ENCODE results near the gene RRAS.
"Not testable (repeated sequence)": the region's sequence is repeated elsewhere in the genome, so short reads cannot be mapped to it uniquely, and the experiment has no call there.

RRAS gene

DNA sequence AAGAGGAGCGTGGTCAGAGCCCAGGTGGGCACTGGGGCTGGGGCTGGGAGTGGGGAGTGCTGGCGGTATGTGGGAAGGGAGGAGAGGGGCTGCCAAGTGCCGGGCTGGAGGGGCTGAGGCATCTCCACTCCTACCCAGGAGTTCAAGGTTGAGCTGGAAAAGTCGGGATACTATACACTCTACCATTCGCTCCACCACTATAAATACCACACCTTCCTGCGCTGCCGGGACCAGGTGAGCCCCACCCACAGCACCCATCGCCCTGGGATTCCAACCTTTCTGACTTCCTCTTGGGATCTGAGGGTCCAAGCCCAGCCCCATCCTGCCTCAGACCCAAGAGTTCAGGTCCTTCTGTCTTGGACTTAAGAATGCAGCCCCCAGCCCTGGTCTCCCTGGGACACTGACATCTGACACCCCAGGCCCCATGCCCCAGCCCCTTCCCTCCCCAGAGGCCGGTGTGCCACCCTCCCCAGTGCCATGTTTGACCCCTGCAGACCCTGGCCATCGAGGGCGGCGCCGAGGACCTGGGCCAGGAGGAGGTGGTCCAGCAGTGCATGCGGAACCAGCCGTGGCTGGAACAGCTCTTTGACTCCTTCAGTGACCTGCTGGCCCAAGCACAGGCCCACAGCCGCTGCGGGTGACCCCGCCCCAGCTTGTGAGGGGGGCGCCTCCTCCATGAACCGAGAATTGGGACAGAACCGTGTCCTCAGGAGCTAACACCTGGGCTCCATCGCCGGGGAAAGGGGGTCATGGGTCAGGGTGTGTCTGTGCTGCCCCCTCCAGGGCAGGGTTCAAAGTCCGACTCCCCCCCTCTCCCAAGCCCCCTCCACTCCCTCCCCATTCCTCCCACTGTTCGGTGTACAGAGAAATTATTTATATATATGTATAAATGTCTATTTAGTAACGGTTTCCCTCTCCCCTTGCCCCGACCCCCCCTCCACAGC lies 14.7 kb downstream of the RRAS start:
- peaks cover 1% of the 10 kb centered on the region for H3K36me3 ChIP-seq (ENCODE audit: low read depth)
- H3K4me1 ChIP-seq (ENCODE audit: insufficient read depth, poor library complexity, severe bottlenecking): no peaks in the 10 kb centered on the region
- 0 out of 3 replicates have a peak, but pooled peaks have one; percentile 21 for ATAC-seq (ENCODE audit: low read depth)
- no peak overlapping the region for H3K4me3 ChIP-seq (ENCODE audit: severe bottlenecking)
- no peak for DNase-seq (ENCODE audit: low spot score)
- TF ChIP-seq, protein P1, sequence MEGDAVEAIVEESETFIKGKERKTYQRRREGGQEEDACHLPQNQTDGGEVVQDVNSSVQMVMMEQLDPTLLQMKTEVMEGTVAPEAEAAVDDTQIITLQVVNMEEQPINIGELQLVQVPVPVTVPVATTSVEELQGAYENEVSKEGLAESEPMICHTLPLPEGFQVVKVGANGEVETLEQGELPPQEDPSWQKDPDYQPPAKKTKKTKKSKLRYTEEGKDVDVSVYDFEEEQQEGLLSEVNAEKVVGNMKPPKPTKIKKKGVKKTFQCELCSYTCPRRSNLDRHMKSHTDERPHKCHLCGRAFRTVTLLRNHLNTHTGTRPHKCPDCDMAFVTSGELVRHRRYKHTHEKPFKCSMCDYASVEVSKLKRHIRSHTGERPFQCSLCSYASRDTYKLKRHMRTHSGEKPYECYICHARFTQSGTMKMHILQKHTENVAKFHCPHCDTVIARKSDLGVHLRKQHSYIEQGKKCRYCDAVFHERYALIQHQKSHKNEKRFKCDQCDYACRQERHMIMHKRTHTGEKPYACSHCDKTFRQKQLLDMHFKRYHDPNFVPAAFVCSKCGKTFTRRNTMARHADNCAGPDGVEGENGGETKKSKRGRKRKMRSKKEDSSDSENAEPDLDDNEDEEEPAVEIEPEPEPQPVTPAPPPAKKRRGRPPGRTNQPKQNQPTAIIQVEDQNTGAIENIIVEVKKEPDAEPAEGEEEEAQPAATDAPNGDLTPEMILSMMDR (IDR thresholded peaks at IDR 0.05; ENCODE audit: poor library complexity, severe bottlenecking): no peak
- H3K27me3 ChIP-seq (ENCODE audit: insufficient read depth, poor library complexity, severe bottlenecking): no peaks in the 10 kb centered on the region
- no peak overlapping the region for H3K27ac ChIP-seq (ENCODE audit: poor library complexity, severe bottlenecking)
- H3K9me3 ChIP-seq (ENCODE audit: severe bottlenecking): no peaks in the 10 kb centered on the region

DNA sequence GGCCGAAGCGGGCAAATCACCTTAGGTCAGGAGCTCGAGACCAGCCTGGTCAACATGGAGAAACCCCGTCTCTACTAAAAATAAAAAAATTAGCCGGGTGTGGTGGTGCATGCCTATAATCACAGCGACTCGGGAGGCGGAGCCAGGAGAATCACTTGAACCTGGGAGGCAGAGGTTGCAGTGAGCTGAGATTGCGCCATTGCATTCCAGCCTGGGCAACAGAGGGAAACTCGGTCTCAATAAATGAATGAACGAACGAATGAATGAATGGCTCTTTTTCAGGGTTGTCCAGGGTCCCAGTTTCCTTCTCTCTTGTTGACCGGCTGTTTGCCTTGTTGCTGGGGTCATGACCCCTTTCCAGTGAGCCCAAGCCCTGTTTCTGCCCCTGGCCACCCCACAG lies 22.1 kb downstream of the RRAS start:
- H3K4me1 ChIP-seq (ENCODE audit: insufficient read depth, poor library complexity, severe bottlenecking): peaks cover 15% of the 10 kb centered on the region
- DNase-seq (ENCODE audit: low spot score); H3K9me3 ChIP-seq (ENCODE audit: severe bottlenecking); H3K4me3 ChIP-seq (ENCODE audit: severe bottlenecking); H3K27ac ChIP-seq (ENCODE audit: poor library complexity, severe bottlenecking); ATAC-seq (ENCODE audit: low read depth); H3K27me3 ChIP-seq (ENCODE audit: insufficient read depth, poor library complexity, severe bottlenecking): not testable (repeated sequence)
- H3K36me3 ChIP-seq (ENCODE audit: low read depth): peaks cover 45% of the 10 kb centered on the region

DNA sequence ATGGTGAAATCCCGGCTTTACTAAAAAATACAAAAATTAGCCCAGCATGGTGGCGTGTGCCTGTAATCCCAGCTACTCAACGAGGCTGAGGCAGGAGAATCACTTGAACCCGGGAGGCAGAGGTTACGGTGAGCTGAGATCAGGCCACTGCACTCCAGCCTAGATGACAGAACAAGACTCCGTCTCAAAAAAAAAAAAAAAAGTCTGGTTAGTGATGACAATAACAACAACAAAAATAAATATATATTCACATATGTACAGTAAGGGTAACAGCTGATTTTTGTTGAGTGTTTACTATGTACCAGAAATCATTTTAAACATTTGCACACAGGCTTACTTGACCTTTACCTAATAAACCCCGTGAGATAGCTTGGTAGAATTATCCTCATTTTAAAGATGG lies 23.0 kb downstream of the RRAS start:
- Histone ChIP-seq H3K36me3 (ENCODE audit: low read depth) (peaks cover 45% of the 10 kb centered on the region), H3K4me3 (ENCODE audit: severe bottlenecking) (no peak overlapping the region), H3K27ac (ENCODE audit: poor library complexity, severe bottlenecking) (no peak overlapping the region), H3K9me3 (ENCODE audit: severe bottlenecking) (no peaks in the 10 kb centered on the region), H3K27me3 (ENCODE audit: insufficient read depth, poor library complexity, severe bottlenecking) (no peaks in the 10 kb centered on the region), H3K4me1 (ENCODE audit: insufficient read depth, poor library complexity, severe bottlenecking) (peaks cover 20% of the 10 kb centered on the region)
- no peak for DNase-seq (ENCODE audit: low spot score)
- no peak for ATAC-seq (ENCODE audit: low read depth)
- TF ChIP-seq, protein P1 (IDR thresholded peaks at IDR 0.05; ENCODE audit: poor library complexity, severe bottlenecking): no peak

DNA sequence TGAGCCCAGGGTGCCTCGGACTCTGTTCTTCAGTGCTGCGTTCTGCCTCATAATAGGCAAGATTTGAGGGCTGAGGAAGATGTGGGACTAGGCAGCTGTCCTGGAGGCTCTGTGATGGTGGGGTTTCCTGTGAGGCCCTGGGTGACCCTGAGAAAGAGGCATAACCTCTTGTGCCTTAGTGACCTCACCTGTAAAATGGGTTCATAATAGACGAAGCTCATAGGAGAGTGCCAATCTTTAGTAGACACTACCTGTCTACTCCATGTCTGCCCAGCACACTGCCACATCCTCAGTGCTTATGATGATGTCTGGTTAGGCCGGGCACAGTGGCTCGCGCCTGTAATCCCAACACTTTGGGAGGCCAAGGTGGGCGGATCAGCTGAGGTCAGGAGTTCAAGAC lies 23.4 kb downstream of the RRAS start:
- H3K36me3 ChIP-seq (ENCODE audit: low read depth): peaks cover 45% of the 10 kb centered on the region
- H3K27me3 ChIP-seq (ENCODE audit: insufficient read depth, poor library complexity, severe bottlenecking): no peaks in the 10 kb centered on the region
- DNase-seq (ENCODE audit: low spot score) (no peak), ATAC-seq (ENCODE audit: low read depth) (no peak)
- no peaks in the 10 kb centered on the region for H3K9me3 ChIP-seq (ENCODE audit: severe bottlenecking)
- no peak overlapping the region for H3K4me3 ChIP-seq (ENCODE audit: severe bottlenecking)
- TF ChIP-seq, protein P1 (IDR thresholded peaks at IDR 0.05; ENCODE audit: poor library complexity, severe bottlenecking): no peak
- no peak overlapping the region for H3K27ac ChIP-seq (ENCODE audit: poor library complexity, severe bottlenecking)
- H3K4me1 ChIP-seq (ENCODE audit: insufficient read depth, poor library complexity, severe bottlenecking): peaks cover 21% of the 10 kb centered on the region

DNA sequence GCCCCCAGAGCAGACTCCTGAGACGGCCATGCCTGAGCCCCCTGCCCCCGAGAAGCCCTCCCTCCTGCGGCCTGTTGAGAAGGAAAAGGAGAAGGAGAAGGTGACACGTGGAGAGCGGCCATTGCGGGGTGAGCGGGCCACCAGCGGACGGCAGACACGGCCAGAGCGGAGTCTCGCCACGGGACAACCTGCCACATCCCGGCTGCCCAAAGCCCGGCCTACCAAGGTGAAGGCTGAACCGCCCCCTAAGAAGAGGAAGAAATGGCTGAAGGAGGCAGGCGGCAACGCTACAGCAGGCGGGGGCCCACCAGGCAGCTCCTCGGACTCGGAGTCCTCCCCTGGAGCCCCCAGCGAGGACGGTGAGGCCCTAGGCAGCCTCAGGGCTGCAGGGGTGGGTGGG lies 24.1 kb downstream of the RRAS start:
- no peak overlapping the region for H3K27ac ChIP-seq (ENCODE audit: poor library complexity, severe bottlenecking)
- TF ChIP-seq, protein P1 (IDR thresholded peaks at IDR 0.05; ENCODE audit: poor library complexity, severe bottlenecking): no peak
- ATAC-seq (ENCODE audit: low read depth) (no peak), DNase-seq (ENCODE audit: low spot score) (no peak)
- peaks cover 45% of the 10 kb centered on the region for H3K36me3 ChIP-seq (ENCODE audit: low read depth)
- H3K4me1 ChIP-seq (ENCODE audit: insufficient read depth, poor library complexity, severe bottlenecking): peaks cover 21% of the 10 kb centered on the region
- no peaks in the 10 kb centered on the region for H3K27me3 ChIP-seq (ENCODE audit: insufficient read depth, poor library complexity, severe bottlenecking)
- H3K4me3 ChIP-seq (ENCODE audit: severe bottlenecking): no peak overlapping the region
- H3K9me3 ChIP-seq (ENCODE audit: severe bottlenecking): no peaks in the 10 kb centered on the region
